Jurkat, Clone E6-1 (cell line): Measurements from ENCODE around the gene DES.
"Not testable (repeated sequence)": the region's sequence is repeated elsewhere in the genome, so short reads cannot be mapped to it uniquely, and the experiment has no call there.

Experiments used
- DNase-seq: peaks from one replicate; pipeline ENCODE4 v3.0.0-alpha.2; 2011; ENCODE audit warnings: low read depth, low spot score
- H3K4me3 ChIP-seq: 2 replicates; pipeline ENCODE4 v1.5.1; 2011; ENCODE audit warnings: mild to moderate bottlenecking, low read length, control low read depth, moderate library complexity

DES gene

GRCh38 chr2:219398721-219399363 is 19.3 kb upstream of the DES start:
- DNase-seq = no peak
- no peak overlapping the region for H3K4me3 ChIP-seq

DNA sequence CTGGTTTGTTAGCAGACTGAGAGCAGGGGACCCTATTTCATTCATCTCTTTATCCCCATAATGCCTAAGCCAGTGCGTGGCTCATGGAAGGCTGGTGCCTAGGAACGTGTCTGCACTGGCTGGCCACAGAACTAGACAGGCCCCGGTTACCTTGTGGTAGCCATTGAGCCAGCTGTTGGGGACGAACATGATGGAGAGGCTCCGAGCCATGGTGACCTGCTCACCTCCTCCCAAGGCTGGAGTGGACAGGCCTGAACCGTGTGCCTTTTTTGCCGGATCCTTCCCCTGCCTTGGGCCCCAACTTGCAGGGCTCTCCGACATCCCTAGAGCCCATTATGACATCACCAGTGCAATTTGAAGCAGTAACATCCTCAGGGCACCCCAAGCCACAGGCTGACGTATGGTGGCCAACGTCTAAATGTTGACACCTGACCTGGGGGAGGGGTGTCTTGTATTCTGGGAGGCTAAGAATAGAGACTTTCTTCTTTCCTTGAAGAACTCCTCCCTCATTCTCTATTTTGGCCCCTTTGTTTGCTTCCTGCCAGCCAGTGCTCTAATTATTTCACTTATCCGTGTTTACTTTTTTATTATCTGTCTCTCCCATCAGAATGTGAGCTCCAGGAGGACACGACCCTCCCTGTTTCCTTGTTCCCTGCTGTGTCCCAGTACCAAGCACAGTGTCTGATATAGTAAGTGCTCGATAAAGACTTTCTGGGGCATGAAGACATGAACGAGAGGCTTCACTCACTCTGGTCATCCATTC is 18.3 kb upstream of the DES start:
- no peak overlapping the region for H3K4me3 ChIP-seq
- peak; percentile 18 for DNase-seq

- no peak for DNase-seq
- H3K4me3 ChIP-seq = no peak overlapping the region
These were observed 17.6 kb upstream of the DES start for GRCh38 chr2:219400562-219400961.

DNA sequence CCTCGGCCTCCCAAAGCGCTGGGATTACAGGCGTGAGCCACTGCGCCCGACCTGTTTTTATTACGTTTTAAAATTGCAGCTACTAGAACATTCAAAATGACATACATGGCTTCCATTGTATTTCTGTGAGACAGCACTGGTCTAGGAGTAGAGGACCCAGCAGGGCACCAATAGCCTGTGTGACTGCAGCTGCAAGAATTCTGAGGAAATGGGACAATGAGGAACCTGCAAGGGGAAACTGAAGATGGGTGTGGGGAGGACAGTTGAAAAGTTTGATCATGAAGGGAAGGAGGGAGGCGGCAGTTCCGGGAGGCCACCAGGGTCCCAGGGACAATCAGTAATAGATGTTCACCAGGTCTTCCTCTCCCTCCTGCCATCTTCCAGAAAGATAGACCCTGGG is 16.6 kb upstream of the DES start:
- DNase-seq = no peak
- no peak overlapping the region for H3K4me3 ChIP-seq

DNA sequence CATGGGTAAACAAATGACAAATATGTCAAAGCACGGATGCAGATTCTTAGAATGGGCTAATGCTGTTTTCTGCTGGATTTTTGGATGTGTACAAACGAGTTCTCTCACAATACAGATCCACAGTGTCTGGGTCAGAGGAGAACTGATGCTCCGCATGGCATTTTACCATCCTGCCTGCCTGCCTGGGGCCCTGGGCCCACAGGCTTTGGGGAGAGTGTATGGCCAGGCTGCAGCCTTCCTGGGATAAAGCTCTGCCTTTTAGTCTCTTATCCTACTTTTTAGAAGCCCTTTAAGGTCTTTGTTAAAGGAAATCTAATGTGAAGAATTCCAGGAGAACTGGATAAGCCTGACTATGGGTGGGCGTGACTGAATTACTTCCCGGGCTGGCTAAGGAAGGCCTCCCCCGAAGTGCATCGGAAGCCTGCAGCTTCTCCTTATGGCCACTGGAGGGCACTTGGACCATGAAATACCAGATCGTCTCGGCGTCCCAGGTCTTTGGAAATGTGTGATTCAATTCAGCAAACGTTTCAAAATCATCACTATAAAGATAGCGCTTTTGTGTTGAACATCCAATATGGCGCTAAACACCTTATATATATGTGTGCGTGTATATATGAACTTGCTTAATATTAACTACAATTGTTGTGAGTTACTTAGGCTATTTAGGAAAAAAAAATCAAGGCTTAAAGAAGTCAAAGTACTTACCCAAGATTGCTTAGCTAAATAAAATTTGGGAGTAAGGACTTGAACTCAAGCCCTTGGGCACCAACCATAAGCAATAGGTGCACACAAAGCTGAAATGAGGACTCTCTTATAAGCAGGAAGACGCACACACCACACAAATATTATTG is 15.3 kb upstream of the DES start:
- peak; percentile 72 for DNase-seq

DNA sequence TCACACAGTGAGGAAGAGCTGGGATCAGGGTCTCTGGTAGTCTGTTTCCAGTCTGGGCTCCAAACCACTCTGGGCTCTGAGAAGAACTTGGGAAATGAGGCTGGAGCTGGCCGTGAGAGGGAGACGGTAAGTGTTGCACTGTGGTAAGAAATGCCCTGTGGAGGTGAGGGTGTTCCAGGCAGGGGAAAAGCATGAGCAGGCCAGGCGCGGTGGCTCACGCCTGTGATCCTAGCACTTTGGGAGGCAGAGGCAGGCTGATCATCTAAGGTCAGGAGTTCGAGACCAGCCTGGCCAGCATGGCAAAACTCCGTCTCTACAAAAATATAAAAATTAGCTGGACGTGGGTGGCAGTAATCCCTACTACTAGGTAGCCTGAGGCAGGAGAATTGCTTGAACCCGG is 14.3 kb upstream of the DES start:
- no peak for DNase-seq
- no peak overlapping the region for H3K4me3 ChIP-seq

More for the DNA sequence above, 15.3 kb upstream of the DES start:
- H3K4me3 ChIP-seq = no peak overlapping the region

GRCh38 chr2:219404291-219404910 is 13.8 kb upstream of the DES start:
- no peak for DNase-seq
- no peak overlapping the region for H3K4me3 ChIP-seq

GRCh38 chr2:219404954-219405353 is 13.2 kb upstream of the DES start:
- no peak overlapping the region for H3K4me3 ChIP-seq

DNA sequence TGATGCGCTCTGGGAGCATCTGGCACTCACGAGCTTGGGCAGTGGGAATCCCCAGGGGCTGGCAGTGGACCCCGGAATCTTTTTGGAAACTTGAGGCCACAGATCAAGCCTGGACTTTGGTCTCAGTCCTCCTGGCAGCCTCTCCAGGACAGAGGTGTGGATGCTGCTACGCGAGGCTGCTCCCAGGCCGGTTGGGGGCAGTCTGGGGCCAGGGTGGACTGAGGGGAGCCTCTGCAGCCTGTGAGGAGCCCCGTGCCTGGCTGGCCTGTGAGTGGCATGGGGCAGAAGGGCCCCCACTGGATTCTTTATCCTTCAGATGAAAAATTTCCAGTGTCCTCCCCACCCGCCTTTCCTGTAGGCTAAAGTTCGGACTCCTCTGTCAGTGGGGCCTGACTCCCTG is 12.7 kb upstream of the DES start:
- no peak overlapping the region for H3K4me3 ChIP-seq
- no peak for DNase-seq

More at GRCh38 chr2:219404954-219405353, 13.2 kb upstream of the DES start:
- DNase-seq = no peak

DNA sequence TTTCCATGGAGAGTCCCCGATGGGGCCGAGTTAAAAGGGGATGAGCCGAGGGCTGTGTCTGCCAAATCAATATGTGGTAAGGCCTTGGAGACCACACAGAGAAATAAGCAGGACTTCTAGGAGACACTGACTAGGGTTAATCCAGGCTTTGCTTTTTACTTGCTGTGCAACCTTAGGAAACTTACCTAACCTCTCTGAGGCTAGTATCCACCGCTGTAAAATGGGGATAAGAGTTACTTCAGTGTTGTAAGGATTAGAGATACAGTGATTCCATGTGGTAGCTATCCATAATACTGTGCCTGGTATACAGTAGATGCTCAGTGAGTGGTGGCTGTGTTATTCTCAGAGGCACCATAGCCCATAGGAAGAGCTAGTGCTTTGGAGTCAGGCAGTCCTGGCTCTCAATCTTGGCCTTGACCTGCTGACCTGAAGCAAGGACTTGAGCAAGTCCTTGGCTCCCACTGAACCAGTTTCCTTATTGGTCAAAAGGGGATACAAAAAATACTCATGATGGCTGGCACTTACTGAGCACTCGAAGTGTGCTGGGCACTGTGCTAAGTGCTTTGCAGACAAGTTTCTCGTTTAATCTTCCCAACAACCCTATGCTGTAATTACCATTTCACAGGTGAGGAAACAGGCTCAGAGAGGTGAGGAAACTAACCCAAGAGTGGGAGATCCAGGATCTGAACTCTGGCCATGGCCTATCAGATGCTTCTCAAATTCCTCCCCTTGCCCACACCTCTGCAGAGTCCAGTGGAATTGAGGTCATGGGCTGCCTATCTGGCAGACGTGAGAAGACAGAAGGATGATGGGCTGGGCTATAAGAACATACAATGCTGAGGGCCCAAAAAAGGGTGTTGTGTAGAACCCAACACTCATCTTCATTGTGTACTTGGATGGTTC is 12.0 kb upstream of the DES start:
- no peak overlapping the region for H3K4me3 ChIP-seq
- no peak for DNase-seq

DNA sequence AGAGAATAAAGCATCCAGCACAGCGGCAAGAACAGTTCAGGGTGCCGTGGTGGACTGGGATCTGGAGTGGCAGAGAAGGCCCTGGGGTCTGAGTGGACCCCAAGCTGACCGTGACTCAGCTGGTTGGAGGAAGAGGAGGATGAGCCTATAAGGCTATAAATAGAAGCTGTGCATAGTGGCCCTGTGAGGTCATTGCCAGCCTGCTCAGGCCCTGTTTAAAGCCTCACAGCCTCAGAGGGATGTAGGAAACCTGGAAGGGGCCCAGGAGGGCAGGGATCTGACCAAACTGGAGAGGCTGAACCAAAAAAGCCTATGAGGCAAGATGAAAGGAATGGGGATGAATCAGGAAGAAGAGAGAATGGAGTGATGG is 11.3 kb upstream of the DES start:
- DNase-seq = no peak
- no peak overlapping the region for H3K4me3 ChIP-seq

DNA sequence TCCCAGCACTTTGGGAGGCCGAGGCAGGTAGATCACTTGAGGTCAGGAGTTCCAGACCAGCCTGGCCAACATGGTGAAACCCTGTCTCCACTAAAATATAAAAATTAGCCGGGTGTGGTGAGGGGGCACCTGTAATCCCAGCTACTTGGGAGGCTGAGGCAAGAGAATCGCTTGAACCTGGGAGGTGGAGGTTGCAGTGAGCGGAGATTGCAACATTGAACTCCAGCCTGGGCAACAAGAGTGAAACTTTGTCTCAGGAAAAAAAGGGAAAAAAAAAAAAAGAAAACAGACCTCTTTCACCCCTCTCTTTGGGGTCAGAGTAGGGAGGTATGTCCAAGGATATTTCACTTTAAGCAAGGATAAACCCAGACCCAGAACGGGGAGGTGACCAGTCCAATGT is 10.8 kb upstream of the DES start:
- not testable (repeated sequence) for DNase-seq, H3K4me3 ChIP-seq

- DNase-seq = no peak
These were observed 10.0 kb upstream of the DES start for GRCh38 chr2:219408204-219408603.

GRCh38 chr2:219408631-219409030 is 9.5 kb upstream of the DES start:
- no peak for DNase-seq
- H3K4me3 ChIP-seq = no peak overlapping the region

More at GRCh38 chr2:219408204-219408603, 10.0 kb upstream of the DES start:
- no peak overlapping the region for H3K4me3 ChIP-seq

DNA sequence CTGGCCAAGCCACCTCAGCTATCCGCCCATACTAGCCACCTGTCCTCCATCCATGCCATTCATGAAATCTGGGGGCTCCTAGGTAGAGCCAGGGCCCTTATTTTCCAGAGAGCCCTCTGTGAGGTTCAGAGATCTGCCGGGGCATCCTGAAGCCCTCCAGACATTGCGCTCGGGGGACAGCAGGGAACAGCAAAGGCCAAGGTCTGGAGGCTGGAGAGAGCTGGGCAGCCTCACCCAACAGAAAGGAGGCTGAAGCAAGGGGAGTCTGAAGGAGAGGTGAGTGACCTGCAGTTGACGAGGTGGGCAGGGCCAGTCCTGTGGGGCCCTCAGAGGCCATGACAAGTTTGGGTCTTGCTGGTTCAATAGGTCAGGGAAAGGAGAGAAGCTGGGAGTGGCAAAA is 8.6 kb upstream of the DES start:
- H3K4me3 ChIP-seq = no peak overlapping the region
- DNase-seq = no peak

DNA sequence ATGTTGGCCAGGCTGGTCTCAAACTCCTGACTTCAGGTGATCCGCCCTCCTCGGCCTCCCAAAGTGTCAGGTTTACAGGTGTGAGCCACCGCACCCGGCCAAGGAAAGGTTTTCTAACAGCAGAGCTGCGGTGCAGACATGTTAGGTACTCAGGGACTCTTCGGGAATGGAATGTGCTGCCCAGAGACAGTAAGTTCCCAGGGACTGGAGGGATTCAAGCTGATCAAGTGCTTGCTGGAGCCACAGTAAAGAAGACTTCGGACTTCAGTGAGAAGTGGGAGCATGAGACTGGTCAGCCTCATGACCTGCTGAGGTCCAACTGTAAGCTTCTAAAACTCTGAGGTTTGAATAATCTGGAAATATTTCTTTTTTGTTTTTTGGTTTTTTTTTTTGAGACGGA is 7.8 kb upstream of the DES start:
- DNase-seq = no peak
- H3K4me3 ChIP-seq = no peak overlapping the region

DNA sequence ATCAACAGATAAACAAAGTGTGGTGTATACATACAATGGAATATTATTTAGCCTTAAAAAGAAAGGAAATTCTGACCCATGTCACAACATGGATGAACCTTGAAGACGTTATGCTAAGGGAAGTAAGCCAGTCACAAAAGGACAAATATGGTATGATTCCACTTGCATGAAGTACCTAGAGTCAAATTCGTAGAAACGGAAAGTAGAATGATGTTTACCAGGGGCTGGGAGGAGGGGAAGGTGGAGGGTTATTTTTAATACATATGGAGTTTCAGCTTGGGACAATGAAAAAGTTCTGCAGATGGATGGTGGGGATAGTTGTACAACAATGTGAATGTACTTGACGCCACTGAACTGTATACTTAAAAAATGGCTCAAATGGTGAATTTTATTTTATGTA is 3.3 kb upstream of the DES start:
- no peak overlapping the region for H3K4me3 ChIP-seq
- no peak for DNase-seq

- H3K4me3 ChIP-seq = no peak overlapping the region
- no peak for DNase-seq
These were observed 2.5 kb upstream of the DES start for GRCh38 chr2:219415580-219416234.
